Aorta (tissue), 5 donors: ENCODE data around the gene SNAI1. TPM values are rescaled to one million over a fixed set of nuclear protein-coding genes. Genes with fewer than 3 reads are reported as not detected.

Source experiments
- ATAC-seq: fragments of 200-7000 bp; cut with Tn5 transposase; one replicate; pipeline ENCODE4 v1.9.1; 2022; ENCODE audit warnings: moderate library complexity; ENCODE audit not compliant: low FRiP score
- DNase-seq, 2 donors: peaks; one replicate each; pipeline ENCODE4 v3.0.0-alpha.2; 2020
- H3K27ac ChIP-seq, 2 donors: one replicate each; pipeline ENCODE4 v1.5.1; 2013; ENCODE audit warnings: low read length in 2 of 2, mild to moderate bottlenecking in 2 of 2, moderate library complexity in 2 of 2, control low read depth in 1 of 2, inconsistent platforms in 1 of 2, low read depth in 1 of 2
- H3K27me3 ChIP-seq, 2 donors: one replicate each; pipeline ENCODE4 v1.6.1; 2013; ENCODE audit warnings: control low read depth in 1 of 2, low read length in 1 of 2, mild to moderate bottlenecking in 1 of 2, moderate library complexity in 1 of 2; ENCODE audit not compliant: insufficient read depth in 2 of 2, control insufficient read depth in 1 of 2
- H3K36me3 ChIP-seq, 2 donors: one replicate each; pipeline ENCODE4 v1.6.1; 2013; ENCODE audit warnings: control low read depth in 1 of 2, low read length in 1 of 2, mild to moderate bottlenecking in 1 of 2; ENCODE audit not compliant: insufficient read depth in 2 of 2, control insufficient read depth in 1 of 2
- H3K4me1 ChIP-seq, 2 donors: one replicate each; pipeline ENCODE4 v1.6.1; 2013; ENCODE audit warnings: low read length in 2 of 2, control low read depth in 1 of 2, mild to moderate bottlenecking in 1 of 2, moderate library complexity in 1 of 2; ENCODE audit not compliant: insufficient read depth in 2 of 2, control insufficient read depth in 1 of 2
- H3K4me3 ChIP-seq, 2 donors: one replicate each; pipeline ENCODE4 v1.5.1; 2013; ENCODE audit warnings: low read length in 2 of 2, control low read depth in 1 of 2, mild to moderate bottlenecking in 1 of 2
- H3K9me3 ChIP-seq: one replicate; pipeline ENCODE4 v1.6.1; 2013; ENCODE audit warnings: mild to moderate bottlenecking, low read length; ENCODE audit not compliant: control insufficient read depth
- WGBS, 2 donors: extraction: QIAGEN DNeasy Blood & Tissue Kit; methylation state at CpG; one replicate each; pipeline ENCODE4 v1.1.7; 2013; 5-methylcytosine and 5-hydroxymethylcytosine counted together
- intact Hi-C, 2 donors: fragments of 100-400 bp; cut with DNase I; formaldehyde crosslinking; loops; one replicate each; pipeline versions ENCODE4 v1.14.2 to v1.15.0; 2022
- polyA plus RNA-seq, 2 donors: library from polyadenylated mRNA; stranded (reverse); fragments of 200-250 nt; gene quantifications; one replicate each; pipeline ENCODE4 v1.2.3, GENCODE V29; 2013
- total RNA-seq, 2 donors: library from RNA; stranded (reverse); fragmentation: NEBNext Ultra II Directional; extraction: Animal tissue kit (Norgen Biotek cat#: 25700); gene quantifications; one replicate each; pipeline ENCODE4 v1.2.1, GENCODE V29; 2021
- donor health status: healthy with polysubstance abuse.
- donor health status: Bipolar disorder and iron deficiency.
- donor health status: DM: no; HTN: no; CAD: no.
- donor health status: DM: no; HTN: no; CAD: no.
- donor health status: DM: yes; HTN: yes; CAD: no.

Gene SNAI1
- total and polyA plus RNA-seq, 4 donors, result 7.8 to 44.7 (median 9.3) TPM

GRCh38 chr20:50012282-50013263, 29.8 kb downstream of the SNAI1 start:
- no peak overlapping the region for H3K27ac ChIP-seq
- H3K27me3 ChIP-seq, result no peaks in the 10 kb centered on the region
- ATAC-seq (no peak), DNase-seq (no peak)
- no peaks in the 10 kb centered on the region for H3K4me1 ChIP-seq
- H3K9me3 ChIP-seq, result no peaks in the 10 kb centered on the region
- intact Hi-C loops, result no loop called here
- 77 to 83% methylated on average over 12 of the region's 12 CpGs for WGBS, 2 donors
- no peak overlapping the region for H3K4me3 ChIP-seq
- H3K36me3 ChIP-seq, result no peaks in the 10 kb centered on the region

- DNase-seq (no peak), ATAC-seq (no peak)
- no peaks in the 10 kb centered on the region for H3K4me1 ChIP-seq
- H3K27me3 ChIP-seq, result no peaks in the 10 kb centered on the region
- H3K27ac ChIP-seq, result no peak overlapping the region
- WGBS, 2 donors, result 91 to 92% methylated on average over 7 of the region's 7 CpGs
- no peaks in the 10 kb centered on the region for H3K36me3 ChIP-seq
- intact Hi-C loops, result no loop called here
- no peak overlapping the region for H3K4me3 ChIP-seq
- H3K9me3 ChIP-seq, result no peaks in the 10 kb centered on the region
These were observed 31.2 kb downstream of the SNAI1 start for GRCh38 chr20:50013976-50014375.

GRCh38 chr20:50014570-50015562, 32.1 kb downstream of the SNAI1 start:
- Histone ChIP-seq H3K4me3 (no peak overlapping the region), H3K9me3 (no peaks in the 10 kb centered on the region), H3K27ac (no peak overlapping the region), H3K4me1 (no peaks in the 10 kb centered on the region), H3K36me3 (no peaks in the 10 kb centered on the region), H3K27me3 (no peaks in the 10 kb centered on the region)
- DNase-seq, result no peak
- no peak for ATAC-seq
- intact Hi-C loops, result no loop called here
- 72 to 76% methylated on average over 33 to 38 of the region's 38 CpGs for WGBS, 2 donors

GRCh38 chr20:50015636-50015992, 32.8 kb downstream of the SNAI1 start:
- H3K4me3 ChIP-seq, result no peak overlapping the region
- WGBS, 2 donors, result 92 to 94% methylated on average over 8 of the region's 8 CpGs
- DNase-seq (no peak), ATAC-seq (no peak)
- no peaks in the 10 kb centered on the region for H3K4me1 ChIP-seq
- H3K9me3 ChIP-seq, result no peaks in the 10 kb centered on the region
- no peaks in the 10 kb centered on the region for H3K36me3 ChIP-seq
- H3K27me3 ChIP-seq, result no peaks in the 10 kb centered on the region
- intact Hi-C loops, result no loop called here
- H3K27ac ChIP-seq, result no peak overlapping the region

- Histone ChIP-seq H3K27me3 (no peaks in the 10 kb centered on the region), H3K4me1 (no peaks in the 10 kb centered on the region), H3K9me3 (no peaks in the 10 kb centered on the region), H3K27ac (no peak overlapping the region), H3K4me3 (no peak overlapping the region), H3K36me3 (no peaks in the 10 kb centered on the region)
- intact Hi-C loops, result no loop called here
- DNase-seq, result no peak
- ATAC-seq, result no peak
- WGBS, 2 donors, result 78 to 83% methylated on average over 18 of the region's 18 CpGs
These were observed 33.4 kb downstream of the SNAI1 start for GRCh38 chr20:50015993-50016770.

GRCh38 chr20:50017160-50017559, 34.4 kb downstream of the SNAI1 start:
- H3K4me1 ChIP-seq, result no peaks in the 10 kb centered on the region
- H3K27ac ChIP-seq, result no peak overlapping the region
- ATAC-seq (no peak), DNase-seq (no peak)
- no peaks in the 10 kb centered on the region for H3K27me3 ChIP-seq
- no peaks in the 10 kb centered on the region for H3K36me3 ChIP-seq
- intact Hi-C loops, result no loop called here
- no peaks in the 10 kb centered on the region for H3K9me3 ChIP-seq
- 66 to 91% methylated on average over 5 of the region's 5 CpGs for WGBS, 2 donors
- H3K4me3 ChIP-seq, result no peak overlapping the region

- DNase-seq (no peak), ATAC-seq (peak; percentile 53)
- H3K27me3 ChIP-seq, result no peaks in the 10 kb centered on the region
- H3K27ac ChIP-seq, result no peak overlapping the region
- intact Hi-C loops, result no loop called here
- WGBS, 2 donors, result 8 to 10% methylated on average over 4 of the region's 4 CpGs
- H3K4me1 ChIP-seq, result no peaks in the 10 kb centered on the region
- no peaks in the 10 kb centered on the region for H3K36me3 ChIP-seq
- no peaks in the 10 kb centered on the region for H3K9me3 ChIP-seq
- H3K4me3 ChIP-seq, result no peak overlapping the region
These were observed 34.9 kb downstream of the SNAI1 start for GRCh38 chr20:50017576-50018248.
